Naive thymus-derived CD4-positive, alpha-beta T cell (primary cell): ENCODE results near the gene SMIM45.
A peak's percentile ranks its signal among the peaks of the same experiment; 100 is the strongest.

Experiments
- ATAC-seq: fragments of 150-1000 bp; cut with Tn5 transposase; 2 replicates; pipeline ENCODE4 v1.10.0; 2021; ENCODE audit warnings: mild to moderate bottlenecking, moderate library complexity
- CTCF ChIA-PET: fragments of 350-600 bp; sonication (Branson Sonifier 250); formaldehyde crosslinking; loops from one replicate; lab custom pipeline; 2021; ENCODE audit warnings: antibody characterized with exemption; lab: Charles Lee
- POLR2A ChIA-PET: fragments of 350-600 bp; sonication (Branson Sonifier 250); formaldehyde crosslinking; loops from one replicate; lab custom pipeline; 2021; ENCODE audit warnings: antibody characterized with exemption, inconsistent platforms; lab: Charles Lee
- DNase-seq, 9 donors: peaks; one replicate each; pipeline versions ENCODE4 v3.0.0 to v3.0.0-alpha.2; 2020 to 2022; ENCODE audit warnings: mixed read lengths in 1 of 9
- H3K27ac ChIP-seq: one replicate; pipeline ENCODE4 v1.7.0; 2013; ENCODE audit warnings: mild to moderate bottlenecking, low read depth, low read length, moderate library complexity
- H3K27me3 ChIP-seq, 2 donors: one replicate each; pipeline ENCODE4 v1.7.0; 2013; ENCODE audit warnings: low read length in 2 of 2, mild to moderate bottlenecking in 2 of 2, moderate library complexity in 2 of 2; ENCODE audit not compliant: control insufficient read depth in 2 of 2, insufficient read depth in 2 of 2
- H3K36me3 ChIP-seq, 3 experiments: 1 replicate in 2 of 3; 2 replicates in 1 of 3; pipeline ENCODE4 v1.7.0; 2013; ENCODE audit warnings: low read length in 3 of 3, mild to moderate bottlenecking in 3 of 3, moderate library complexity in 1 of 3; ENCODE audit not compliant: insufficient read depth in 3 of 3, control insufficient read depth in 2 of 3
- H3K4me1 ChIP-seq, 2 donors: one replicate each; pipeline ENCODE4 v1.7.0; 2013; ENCODE audit warnings: low read length in 2 of 2, mild to moderate bottlenecking in 2 of 2, moderate library complexity in 1 of 2; ENCODE audit not compliant: control insufficient read depth in 2 of 2, insufficient read depth in 2 of 2
- H3K4me3 ChIP-seq: 2 replicates; pipeline ENCODE4 v1.7.0; 2013; ENCODE audit warnings: mild to moderate bottlenecking, low read length
- H3K9me3 ChIP-seq, 3 experiments: 1 replicate in 2 of 3; 2 replicates in 1 of 3; pipeline ENCODE4 v1.7.0; 2013; ENCODE audit warnings: low read length in 3 of 3; ENCODE audit not compliant: control insufficient read depth in 2 of 3
- H3K27ac Mint-ChIP-seq, 9 donors: one replicate each; pipeline ENCODE4 v1.8.0; 2020 to 2022; ENCODE audit warnings: mixed read lengths in 9 of 9, mild to moderate bottlenecking in 8 of 9, moderate library complexity in 5 of 9, inconsistent platforms in 2 of 9
- H3K27me3 Mint-ChIP-seq, 5 donors: one replicate each; pipeline ENCODE4 v1.8.0; 2021 to 2022; ENCODE audit warnings: mixed read lengths in 5 of 5, mild to moderate bottlenecking in 1 of 5
- H3K36me3 Mint-ChIP-seq, 5 donors: one replicate each; pipeline ENCODE4 v1.8.0; 2020 to 2022; ENCODE audit warnings: mixed read lengths in 5 of 5, mild to moderate bottlenecking in 3 of 5, inconsistent platforms in 1 of 5
- H3K4me1 Mint-ChIP-seq, 7 donors: one replicate each; pipeline ENCODE4 v1.8.0; 2020 to 2022; ENCODE audit warnings: mixed read lengths in 7 of 7, mild to moderate bottlenecking in 3 of 7, inconsistent platforms in 1 of 7
- H3K4me3 Mint-ChIP-seq, 10 donors: one replicate each; pipeline ENCODE4 v1.8.0; 2020 to 2022; ENCODE audit warnings: mild to moderate bottlenecking in 10 of 10, mixed read lengths in 10 of 10, moderate library complexity in 6 of 10, inconsistent platforms in 2 of 10
- H3K9me3 Mint-ChIP-seq, 11 donors: one replicate each; pipeline ENCODE4 v1.8.0; 2020 to 2022; ENCODE audit warnings: mixed read lengths in 11 of 11, mild to moderate bottlenecking in 4 of 11, inconsistent platforms in 1 of 11, moderate library complexity in 1 of 11
- intact Hi-C, 2 donors: fragments of 100-400 bp; cut with micrococcal nuclease; formaldehyde crosslinking; loops; one replicate each; pipeline ENCODE4 v1.15.1; 2023

SMIM45 gene

GRCh38 chr22:41933411-41934177 is 18.4 kb upstream of the SMIM45 start:
- CTCF ChIA-PET, result interaction anchor here (0.6 kb wide), 2 partner anchors 43 to 66 kb away, joined by 3 to 4 read pairs; no protein-coding TSS in a partner anchor
- H3K27me3 Mint-ChIP-seq, result no peaks in the 10 kb centered on the region
- peaks cover 0 to 2% of the 10 kb centered on the region in 2 donors for H3K4me1 ChIP-seq
- ATAC-seq (peak; percentile 17), DNase-seq (peak in 1 of 9 donors; percentile 20)
- H3K27ac ChIP-seq, result no peak overlapping the region
- no peaks in the 10 kb centered on the region for H3K27me3 ChIP-seq
- intact Hi-C loops, result no loop called here
- POLR2A ChIA-PET, result no interaction called here
- H3K36me3 Mint-ChIP-seq, result peaks cover 0 to 1% (median 0%) of the 10 kb centered on the region in 5 donors
- H3K9me3 ChIP-seq, result no peaks in the 10 kb centered on the region
- no peaks in the 10 kb centered on the region for H3K36me3 ChIP-seq
- peaks cover 0 to 7% (median 3%) of the 10 kb centered on the region in 7 donors for H3K4me1 Mint-ChIP-seq
- no peaks in the 10 kb centered on the region for H3K9me3 Mint-ChIP-seq
- H3K27ac Mint-ChIP-seq, result peak overlapping the region in 1 of 9 donors; percentile 60
- no peak overlapping the region for H3K4me3 Mint-ChIP-seq
- H3K4me3 ChIP-seq, result no peak overlapping the region

GRCh38 chr22:41934284-41935014 is 17.5 kb upstream of the SMIM45 start:
- ChIA-PET POLR2A (no interaction called here), CTCF (interaction anchor here (0.6 kb wide), 1 partner anchor 67 kb away, joined by 3 read pairs; no protein-coding TSS in a partner anchor)
- peaks cover 3 to 12% (median 9%) of the 10 kb centered on the region in 7 donors for H3K4me1 Mint-ChIP-seq
- Histone ChIP-seq H3K27ac (no peak overlapping the region), H3K27me3 (no peaks in the 10 kb centered on the region), H3K4me3 (no peak overlapping the region), H3K4me1 (peaks cover 8 to 11% of the 10 kb centered on the region in 2 donors), H3K36me3 (no peaks in the 10 kb centered on the region), H3K9me3 (no peaks in the 10 kb centered on the region)
- no peak overlapping the region for H3K4me3 Mint-ChIP-seq
- DNase-seq (no peak), ATAC-seq (no peak)
- H3K9me3 Mint-ChIP-seq, result peaks cover 0 to 3% (median 0%) of the 10 kb centered on the region in 11 donors
- H3K27ac Mint-ChIP-seq, result peak overlapping the region in 3 of 9 donors; percentile 25 to 62 (median 60)
- intact Hi-C loops, result no loop called here
- H3K27me3 Mint-ChIP-seq, result no peaks in the 10 kb centered on the region
- peaks cover 0 to 4% (median 0%) of the 10 kb centered on the region in 5 donors for H3K36me3 Mint-ChIP-seq

GRCh38 chr22:41935015-41935351 is 17.0 kb upstream of the SMIM45 start:
- no peaks in the 10 kb centered on the region for H3K36me3 ChIP-seq
- H3K27me3 Mint-ChIP-seq, result peaks cover 0 to 2% (median 0%) of the 10 kb centered on the region in 5 donors
- H3K9me3 Mint-ChIP-seq, result peaks cover 0 to 7% (median 0%) of the 10 kb centered on the region in 11 donors
- no peak overlapping the region for H3K27ac ChIP-seq
- ChIA-PET CTCF (interaction anchor here (0.6 kb wide), 1 partner anchor 238 kb away, joined by 3 read pairs; no protein-coding TSS in a partner anchor), POLR2A (no interaction called here)
- H3K4me1 ChIP-seq, result peaks cover 9 to 16% of the 10 kb centered on the region in 2 donors
- intact Hi-C loops, result no loop called here
- no peaks in the 10 kb centered on the region for H3K9me3 ChIP-seq
- peaks cover 9 to 17% (median 14%) of the 10 kb centered on the region in 7 donors for H3K4me1 Mint-ChIP-seq
- no peak overlapping the region for H3K4me3 Mint-ChIP-seq
- H3K36me3 Mint-ChIP-seq, result peaks cover 0 to 7% (median 0%) of the 10 kb centered on the region in 5 donors
- no peak for DNase-seq
- H3K27ac Mint-ChIP-seq, result peak overlapping the region in 1 of 9 donors; percentile 25
- ATAC-seq, result no peak
- H3K27me3 ChIP-seq, result no peaks in the 10 kb centered on the region
- H3K4me3 ChIP-seq, result no peak overlapping the region

- H3K36me3 ChIP-seq, result no peaks in the 10 kb centered on the region
- peaks cover 13 to 20% of the 10 kb centered on the region in 2 donors for H3K4me1 ChIP-seq
- Mint-ChIP-seq H3K4me3 (no peak overlapping the region), H3K36me3 (peaks cover 0 to 9% (median 0%) of the 10 kb centered on the region in 5 donors), H3K9me3 (peaks cover 0 to 9% (median 0%) of the 10 kb centered on the region in 11 donors), H3K27ac (no peak overlapping the region), H3K27me3 (peaks cover 0 to 2% (median 0%) of the 10 kb centered on the region in 5 donors), H3K4me1 (peaks cover 14 to 23% (median 19%) of the 10 kb centered on the region in 7 donors)
- no peak overlapping the region for H3K4me3 ChIP-seq
- intact Hi-C loops, result no loop called here
- DNase-seq (no peak), ATAC-seq (no peak)
- ChIA-PET CTCF (interaction anchor here (0.6 kb wide), 1 partner anchor 238 kb away, joined by 3 read pairs; no protein-coding TSS in a partner anchor), POLR2A (no interaction called here)
- no peaks in the 10 kb centered on the region for H3K9me3 ChIP-seq
- H3K27me3 ChIP-seq, result no peaks in the 10 kb centered on the region
- H3K27ac ChIP-seq, result no peak overlapping the region
Observed at GRCh38 chr22:41935509-41935908, 16.4 kb upstream of the SMIM45 start.

GRCh38 chr22:41936894-41937169 is 15.1 kb upstream of the SMIM45 start:
- ChIA-PET CTCF (interaction anchor here (1.3 kb wide), 1 partner anchor 11 kb away, joined by 4 read pairs; no protein-coding TSS in a partner anchor), POLR2A (interaction anchor here (1.1 to 1.6 kb wide), 2 partner anchors 8 to 17 kb away, joined by 3 to 4 read pairs; no protein-coding TSS in a partner anchor)
- no peak overlapping the region for H3K4me3 Mint-ChIP-seq
- ATAC-seq (no peak), DNase-seq (no peak)
- peaks cover 0 to 2% (median 0%) of the 10 kb centered on the region in 5 donors for H3K27me3 Mint-ChIP-seq
- intact Hi-C loops, result no loop called here
- no peaks in the 10 kb centered on the region for H3K27me3 ChIP-seq
- H3K4me3 ChIP-seq, result no peak overlapping the region
- H3K36me3 Mint-ChIP-seq, result peaks cover 0 to 13% (median 0%) of the 10 kb centered on the region in 5 donors
- peak overlapping the region in 3 of 9 donors; percentile 20 to 76 (median 33) for H3K27ac Mint-ChIP-seq
- H3K4me1 Mint-ChIP-seq, result peaks cover 20 to 34% (median 31%) of the 10 kb centered on the region in 7 donors
- H3K9me3 ChIP-seq, result no peaks in the 10 kb centered on the region
- no peak overlapping the region for H3K27ac ChIP-seq
- no peaks in the 10 kb centered on the region for H3K36me3 ChIP-seq
- H3K4me1 ChIP-seq, result peaks cover 20 to 28% of the 10 kb centered on the region in 2 donors
- peaks cover 0 to 9% (median 0%) of the 10 kb centered on the region in 11 donors for H3K9me3 Mint-ChIP-seq
